ENCODE measurements around the gene HSFX3. TPM values are rescaled to one million over a fixed set of nuclear protein-coding genes. Genes with fewer than 3 reads are reported as not detected.

The HSFX3 gene
- total and polyA plus RNA-seq, 2 experiments from 2014 or later: not detected

DNA sequence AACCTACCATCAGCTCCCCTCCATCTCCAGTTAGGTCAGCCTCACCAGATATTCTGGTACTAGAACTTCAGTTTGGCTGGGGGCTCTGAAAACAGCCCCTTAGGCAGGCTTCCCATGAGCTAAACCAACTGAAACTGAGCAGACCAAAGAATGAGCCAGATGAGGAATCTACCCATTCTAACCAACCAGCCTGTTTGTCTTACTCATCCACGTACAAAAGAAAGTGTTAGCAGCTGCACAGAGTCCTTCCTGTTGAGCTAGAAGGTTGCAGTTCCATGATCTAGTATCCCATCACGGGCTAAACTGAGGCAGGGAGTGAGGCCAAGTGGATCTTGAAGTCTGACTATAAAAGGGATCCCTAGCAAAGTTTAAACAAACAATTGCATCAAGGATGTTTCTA lies 20.0 kb upstream of the HSFX3 start:
- DNase-seq (ENCODE audit: low spot score) (no peak), ATAC-seq (no peak)
- no peaks in the 10 kb centered on the region for H3K36me3 ChIP-seq (ENCODE audit: insufficient read depth)

More for the DNA sequence above, 20.0 kb upstream of the HSFX3 start:
- H3K27ac ChIP-seq (ENCODE audit: low read depth): no peak overlapping the region
- Mint-ChIP-seq H3K4me1 (peaks cover 10% of the 10 kb centered on the region; the same call in 2 of the 3 replicates), H3K36me3 (ENCODE audit: low read depth) (no peaks in the 10 kb centered on the region), H3K9me3 (no peaks in the 10 kb centered on the region), H3K4me3 (no peak overlapping the region), H3K27me3 (ENCODE audit: insufficient read depth, low read depth, poor library complexity) (no peaks in the 10 kb centered on the region), H3K27ac (no peak overlapping the region)
- no peaks in the 10 kb centered on the region for H4K20me1 ChIP-seq (replicated peaks; ENCODE audit: insufficient read depth)
- no peaks in the 10 kb centered on the region for H3F3A ChIP-seq (replicated peaks; ENCODE audit: low read depth)
- H3K27me3 ChIP-seq (ENCODE audit: insufficient read depth): no peaks in the 10 kb centered on the region
- H3K4me2 ChIP-seq: no peak overlapping the region
- no peaks in the 10 kb centered on the region for H3K9me2 ChIP-seq (ENCODE audit: insufficient read depth)
- H3K79me2 ChIP-seq (replicated peaks; ENCODE audit: insufficient read depth): no peaks in the 10 kb centered on the region
- H2AFZ ChIP-seq: no peak overlapping the region
- H3K4me3 ChIP-seq: no peak overlapping the region
- TF ChIP-seq POLR2AphosphoS5 (IDR thresholded peaks at IDR 0.05; ENCODE audit: low read depth) (no peak), CREB1 (CRISPR knock-in tag; IDR thresholded peaks at IDR 0.05; ENCODE audit: low read depth) (no peak), EZH2 (IDR thresholded peaks at IDR 0.05; ENCODE audit: low read depth, unreplicated experiment) (no peak), JUNB (IDR thresholded peaks at IDR 0.05; ENCODE audit: unreplicated experiment) (no peak), NANOG (IDR thresholded peaks at IDR 0.05; ENCODE audit: borderline replicate concordance) (no peak), ZNF331 (CRISPR knock-in tag; IDR thresholded peaks at IDR 0.05; ENCODE audit: low read depth) (no peak), ZNF114 (CRISPR knock-in tag; IDR thresholded peaks at IDR 0.05) (no peak), STAT1 (IDR thresholded peaks at IDR 0.05; ENCODE audit: unreplicated experiment) (no peak), EZH2phosphoT487 (IDR thresholded peaks at IDR 0.05; ENCODE audit: unreplicated experiment) (no peak)
- TF ChIP-seq, protein P1, sequence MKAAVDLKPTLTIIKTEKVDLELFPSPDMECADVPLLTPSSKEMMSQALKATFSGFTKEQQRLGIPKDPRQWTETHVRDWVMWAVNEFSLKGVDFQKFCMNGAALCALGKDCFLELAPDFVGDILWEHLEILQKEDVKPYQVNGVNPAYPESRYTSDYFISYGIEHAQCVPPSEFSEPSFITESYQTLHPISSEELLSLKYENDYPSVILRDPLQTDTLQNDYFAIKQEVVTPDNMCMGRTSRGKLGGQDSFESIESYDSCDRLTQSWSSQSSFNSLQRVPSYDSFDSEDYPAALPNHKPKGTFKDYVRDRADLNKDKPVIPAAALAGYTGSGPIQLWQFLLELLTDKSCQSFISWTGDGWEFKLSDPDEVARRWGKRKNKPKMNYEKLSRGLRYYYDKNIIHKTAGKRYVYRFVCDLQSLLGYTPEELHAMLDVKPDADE (IDR thresholded peaks at IDR 0.05): no peak
- TF ChIP-seq, protein P2, sequence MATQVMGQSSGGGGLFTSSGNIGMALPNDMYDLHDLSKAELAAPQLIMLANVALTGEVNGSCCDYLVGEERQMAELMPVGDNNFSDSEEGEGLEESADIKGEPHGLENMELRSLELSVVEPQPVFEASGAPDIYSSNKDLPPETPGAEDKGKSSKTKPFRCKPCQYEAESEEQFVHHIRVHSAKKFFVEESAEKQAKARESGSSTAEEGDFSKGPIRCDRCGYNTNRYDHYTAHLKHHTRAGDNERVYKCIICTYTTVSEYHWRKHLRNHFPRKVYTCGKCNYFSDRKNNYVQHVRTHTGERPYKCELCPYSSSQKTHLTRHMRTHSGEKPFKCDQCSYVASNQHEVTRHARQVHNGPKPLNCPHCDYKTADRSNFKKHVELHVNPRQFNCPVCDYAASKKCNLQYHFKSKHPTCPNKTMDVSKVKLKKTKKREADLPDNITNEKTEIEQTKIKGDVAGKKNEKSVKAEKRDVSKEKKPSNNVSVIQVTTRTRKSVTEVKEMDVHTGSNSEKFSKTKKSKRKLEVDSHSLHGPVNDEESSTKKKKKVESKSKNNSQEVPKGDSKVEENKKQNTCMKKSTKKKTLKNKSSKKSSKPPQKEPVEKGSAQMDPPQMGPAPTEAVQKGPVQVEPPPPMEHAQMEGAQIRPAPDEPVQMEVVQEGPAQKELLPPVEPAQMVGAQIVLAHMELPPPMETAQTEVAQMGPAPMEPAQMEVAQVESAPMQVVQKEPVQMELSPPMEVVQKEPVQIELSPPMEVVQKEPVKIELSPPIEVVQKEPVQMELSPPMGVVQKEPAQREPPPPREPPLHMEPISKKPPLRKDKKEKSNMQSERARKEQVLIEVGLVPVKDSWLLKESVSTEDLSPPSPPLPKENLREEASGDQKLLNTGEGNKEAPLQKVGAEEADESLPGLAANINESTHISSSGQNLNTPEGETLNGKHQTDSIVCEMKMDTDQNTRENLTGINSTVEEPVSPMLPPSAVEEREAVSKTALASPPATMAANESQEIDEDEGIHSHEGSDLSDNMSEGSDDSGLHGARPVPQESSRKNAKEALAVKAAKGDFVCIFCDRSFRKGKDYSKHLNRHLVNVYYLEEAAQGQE (IDR thresholded peaks at IDR 0.05; ENCODE audit: unreplicated experiment): no peak
- TF ChIP-seq, protein P3, sequence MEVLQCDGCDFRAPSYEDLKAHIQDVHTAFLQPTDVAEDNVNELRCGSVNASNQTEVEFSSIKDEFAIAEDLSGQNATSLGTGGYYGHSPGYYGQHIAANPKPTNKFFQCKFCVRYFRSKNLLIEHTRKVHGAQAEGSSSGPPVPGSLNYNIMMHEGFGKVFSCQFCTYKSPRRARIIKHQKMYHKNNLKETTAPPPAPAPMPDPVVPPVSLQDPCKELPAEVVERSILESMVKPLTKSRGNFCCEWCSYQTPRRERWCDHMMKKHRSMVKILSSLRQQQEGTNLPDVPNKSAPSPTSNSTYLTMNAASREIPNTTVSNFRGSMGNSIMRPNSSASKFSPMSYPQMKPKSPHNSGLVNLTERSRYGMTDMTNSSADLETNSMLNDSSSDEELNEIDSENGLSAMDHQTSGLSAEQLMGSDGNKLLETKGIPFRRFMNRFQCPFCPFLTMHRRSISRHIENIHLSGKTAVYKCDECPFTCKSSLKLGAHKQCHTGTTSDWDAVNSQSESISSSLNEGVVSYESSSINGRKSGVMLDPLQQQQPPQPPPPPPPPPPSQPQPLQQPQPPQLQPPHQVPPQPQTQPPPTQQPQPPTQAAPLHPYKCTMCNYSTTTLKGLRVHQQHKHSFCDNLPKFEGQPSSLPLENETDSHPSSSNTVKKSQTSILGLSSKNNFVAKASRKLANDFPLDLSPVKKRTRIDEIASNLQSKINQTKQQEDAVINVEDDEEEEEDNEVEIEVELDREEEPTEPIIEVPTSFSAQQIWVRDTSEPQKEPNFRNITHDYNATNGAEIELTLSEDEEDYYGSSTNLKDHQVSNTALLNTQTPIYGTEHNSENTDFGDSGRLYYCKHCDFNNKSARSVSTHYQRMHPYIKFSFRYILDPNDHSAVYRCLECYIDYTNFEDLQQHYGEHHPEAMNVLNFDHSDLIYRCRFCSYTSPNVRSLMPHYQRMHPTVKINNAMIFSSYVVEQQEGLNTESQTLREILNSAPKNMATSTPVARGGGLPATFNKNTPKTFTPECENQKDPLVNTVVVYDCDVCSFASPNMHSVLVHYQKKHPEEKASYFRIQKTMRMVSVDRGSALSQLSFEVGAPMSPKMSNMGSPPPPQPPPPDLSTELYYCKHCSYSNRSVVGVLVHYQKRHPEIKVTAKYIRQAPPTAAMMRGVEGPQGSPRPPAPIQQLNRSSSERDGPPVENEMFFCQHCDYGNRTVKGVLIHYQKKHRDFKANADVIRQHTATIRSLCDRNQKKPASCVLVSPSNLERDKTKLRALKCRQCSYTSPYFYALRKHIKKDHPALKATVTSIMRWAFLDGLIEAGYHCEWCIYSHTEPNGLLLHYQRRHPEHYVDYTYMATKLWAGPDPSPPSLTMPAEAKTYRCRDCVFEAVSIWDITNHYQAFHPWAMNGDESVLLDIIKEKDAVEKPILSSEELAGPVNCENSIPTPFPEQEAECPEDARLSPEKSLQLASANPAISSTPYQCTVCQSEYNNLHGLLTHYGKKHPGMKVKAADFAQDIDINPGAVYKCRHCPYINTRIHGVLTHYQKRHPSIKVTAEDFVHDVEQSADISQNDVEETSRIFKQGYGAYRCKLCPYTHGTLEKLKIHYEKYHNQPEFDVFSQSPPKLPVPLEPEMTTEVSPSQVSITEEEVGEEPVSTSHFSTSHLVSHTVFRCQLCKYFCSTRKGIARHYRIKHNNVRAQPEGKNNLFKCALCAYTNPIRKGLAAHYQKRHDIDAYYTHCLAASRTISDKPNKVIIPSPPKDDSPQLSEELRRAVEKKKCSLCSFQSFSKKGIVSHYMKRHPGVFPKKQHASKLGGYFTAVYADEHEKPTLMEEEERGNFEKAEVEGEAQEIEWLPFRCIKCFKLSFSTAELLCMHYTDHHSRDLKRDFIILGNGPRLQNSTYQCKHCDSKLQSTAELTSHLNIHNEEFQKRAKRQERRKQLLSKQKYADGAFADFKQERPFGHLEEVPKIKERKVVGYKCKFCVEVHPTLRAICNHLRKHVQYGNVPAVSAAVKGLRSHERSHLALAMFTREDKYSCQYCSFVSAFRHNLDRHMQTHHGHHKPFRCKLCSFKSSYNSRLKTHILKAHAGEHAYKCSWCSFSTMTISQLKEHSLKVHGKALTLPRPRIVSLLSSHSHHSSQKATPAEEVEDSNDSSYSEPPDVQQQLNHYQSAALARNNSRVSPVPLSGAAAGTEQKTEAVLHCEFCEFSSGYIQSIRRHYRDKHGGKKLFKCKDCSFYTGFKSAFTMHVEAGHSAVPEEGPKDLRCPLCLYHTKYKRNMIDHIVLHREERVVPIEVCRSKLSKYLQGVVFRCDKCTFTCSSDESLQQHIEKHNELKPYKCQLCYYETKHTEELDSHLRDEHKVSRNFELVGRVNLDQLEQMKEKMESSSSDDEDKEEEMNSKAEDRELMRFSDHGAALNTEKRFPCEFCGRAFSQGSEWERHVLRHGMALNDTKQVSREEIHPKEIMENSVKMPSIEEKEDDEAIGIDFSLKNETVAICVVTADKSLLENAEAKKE (CRISPR knock-in tag; IDR thresholded peaks at IDR 0.05): no peak
- TF ChIP-seq, protein P4, sequence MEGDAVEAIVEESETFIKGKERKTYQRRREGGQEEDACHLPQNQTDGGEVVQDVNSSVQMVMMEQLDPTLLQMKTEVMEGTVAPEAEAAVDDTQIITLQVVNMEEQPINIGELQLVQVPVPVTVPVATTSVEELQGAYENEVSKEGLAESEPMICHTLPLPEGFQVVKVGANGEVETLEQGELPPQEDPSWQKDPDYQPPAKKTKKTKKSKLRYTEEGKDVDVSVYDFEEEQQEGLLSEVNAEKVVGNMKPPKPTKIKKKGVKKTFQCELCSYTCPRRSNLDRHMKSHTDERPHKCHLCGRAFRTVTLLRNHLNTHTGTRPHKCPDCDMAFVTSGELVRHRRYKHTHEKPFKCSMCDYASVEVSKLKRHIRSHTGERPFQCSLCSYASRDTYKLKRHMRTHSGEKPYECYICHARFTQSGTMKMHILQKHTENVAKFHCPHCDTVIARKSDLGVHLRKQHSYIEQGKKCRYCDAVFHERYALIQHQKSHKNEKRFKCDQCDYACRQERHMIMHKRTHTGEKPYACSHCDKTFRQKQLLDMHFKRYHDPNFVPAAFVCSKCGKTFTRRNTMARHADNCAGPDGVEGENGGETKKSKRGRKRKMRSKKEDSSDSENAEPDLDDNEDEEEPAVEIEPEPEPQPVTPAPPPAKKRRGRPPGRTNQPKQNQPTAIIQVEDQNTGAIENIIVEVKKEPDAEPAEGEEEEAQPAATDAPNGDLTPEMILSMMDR (conservative IDR thresholded peaks at IDR 0.05; ENCODE audit: low read depth in 2 of 2): no peak
- H3K4me1 ChIP-seq (ENCODE audit: insufficient read depth): no peaks in the 10 kb centered on the region
